C4-2B (cell line): ENCODE data around the gene MYMK.

Experiments
- CTCF ChIP-seq: fragments of 450-650 bp; conservative IDR thresholded peaks from 2 replicates; pipeline ENCODE4 v1.5.1; 2017; ENCODE audit warnings: mild to moderate bottlenecking
- ZFX ChIP-seq: fragments of 450-650 bp; IDR thresholded peaks from 2 replicates; pipeline ENCODE4 v1.6.1; 2017

- TF ChIP-seq CTCF: no peak
- TF ChIP-seq ZFX: no peak
Measured at GRCh38 chr9:133572821-133573361, 48.1 kb upstream of the MYMK start.
